ENCODE data around the gene KIAA0753.
A peak's percentile ranks its signal among the peaks of the same experiment; 100 is the strongest.
"Not testable (repeated sequence)": the region's sequence is repeated elsewhere in the genome, so short reads cannot be mapped to it uniquely, and the experiment has no call there.

Gene KIAA0753

DNA sequence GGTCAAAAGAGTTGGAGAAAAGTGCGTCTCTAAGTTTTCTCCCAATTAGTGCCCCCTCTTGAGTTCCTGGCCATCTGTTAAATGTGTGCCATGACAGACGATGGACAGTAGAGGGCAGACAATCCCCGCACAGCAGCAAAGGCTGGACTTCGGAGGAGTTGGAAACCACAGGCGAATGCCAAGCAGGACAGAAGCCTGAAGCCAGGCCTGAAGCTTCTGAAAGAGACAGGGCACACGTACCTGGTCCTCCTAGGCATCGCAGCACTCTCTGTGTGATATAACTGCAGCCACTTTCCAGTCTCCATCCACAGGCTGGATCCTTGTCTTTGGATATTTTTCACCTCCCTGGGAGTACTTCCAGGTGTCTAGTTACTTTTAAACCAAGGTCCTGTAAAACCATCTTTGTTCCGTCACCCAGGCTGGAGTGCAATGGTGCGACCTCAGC lies 25.6 kb upstream of the KIAA0753 start:
- TF ChIP-seq CTCF (IDR thresholded peaks at IDR 0.05; ENCODE audit: extremely low read depth, insufficient read depth, missing control alignments) = peak; percentile 95
- in situ Hi-C loops (cut with MboI; ENCODE audit: low pct_unique_long_range_greater_than_20kb, low sequenced_read_pairs, unreplicated experiment) = loop anchor here (10.0 to 25.0 kb wide), 2 partner anchors 171 to 339 kb away; partner anchors contain the start of gene TEKT1

DNA sequence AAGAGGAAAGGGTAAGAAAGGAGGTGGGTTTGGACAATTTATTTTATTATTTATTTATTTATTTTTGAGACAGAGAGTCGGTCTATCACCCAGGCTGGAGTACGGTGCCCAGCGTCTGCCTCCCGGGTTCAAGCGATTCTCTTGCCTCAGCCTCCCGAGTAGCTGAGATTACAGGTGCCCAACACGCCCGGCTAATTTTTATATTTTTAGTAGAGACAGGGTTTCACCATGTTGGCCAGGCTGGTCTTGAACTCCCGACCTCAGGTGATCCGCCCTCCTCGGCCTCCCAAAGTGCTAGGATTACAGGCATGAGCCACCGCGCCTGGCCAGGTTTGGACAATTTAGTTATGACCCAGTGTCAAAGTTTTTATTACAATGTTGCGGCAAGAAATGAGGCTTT lies 22.7 kb upstream of the KIAA0753 start:
- not testable (repeated sequence) for DNase-seq (ENCODE audit: low spot score)
- in situ Hi-C loops (cut with MboI; ENCODE audit: low pct_unique_long_range_greater_than_20kb, low sequenced_read_pairs, unreplicated experiment) = loop anchor here (10.0 to 25.0 kb wide), 2 partner anchors 174 to 342 kb away; partner anchors contain the start of gene TEKT1

More for the DNA sequence above, 25.6 kb upstream of the KIAA0753 start:
- DNase-seq (ENCODE audit: low spot score) = peak; percentile 78

DNA sequence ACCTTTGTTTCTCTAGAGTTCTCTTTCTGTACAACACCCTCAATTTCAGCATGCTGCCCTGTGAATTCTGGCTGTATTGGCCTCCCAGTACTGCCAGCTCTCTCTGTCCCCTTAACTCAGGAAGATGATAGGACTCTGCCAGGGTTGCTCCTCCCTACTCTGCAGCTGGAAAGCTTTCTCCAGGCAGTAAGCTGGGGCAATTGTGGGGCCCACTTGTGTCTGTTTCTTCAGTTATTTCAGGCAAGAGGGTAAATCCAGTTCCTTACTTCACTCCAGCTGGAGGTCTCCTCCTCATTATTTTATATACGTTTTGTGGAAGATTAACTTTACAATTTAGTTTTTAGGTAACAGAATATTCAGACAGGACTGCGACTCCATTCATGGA lies 20.9 kb upstream of the KIAA0753 start:
- DNase-seq (ENCODE audit: low spot score) = no peak
- in situ Hi-C loops (cut with MboI; ENCODE audit: low pct_unique_long_range_greater_than_20kb, low sequenced_read_pairs, unreplicated experiment) = loop anchor here (10.0 to 25.0 kb wide), 2 partner anchors 176 to 343 kb away; partner anchors contain the start of gene TEKT1
- TF ChIP-seq CTCF (IDR thresholded peaks at IDR 0.05; ENCODE audit: extremely low read depth, insufficient read depth, missing control alignments) = no peak

DNA sequence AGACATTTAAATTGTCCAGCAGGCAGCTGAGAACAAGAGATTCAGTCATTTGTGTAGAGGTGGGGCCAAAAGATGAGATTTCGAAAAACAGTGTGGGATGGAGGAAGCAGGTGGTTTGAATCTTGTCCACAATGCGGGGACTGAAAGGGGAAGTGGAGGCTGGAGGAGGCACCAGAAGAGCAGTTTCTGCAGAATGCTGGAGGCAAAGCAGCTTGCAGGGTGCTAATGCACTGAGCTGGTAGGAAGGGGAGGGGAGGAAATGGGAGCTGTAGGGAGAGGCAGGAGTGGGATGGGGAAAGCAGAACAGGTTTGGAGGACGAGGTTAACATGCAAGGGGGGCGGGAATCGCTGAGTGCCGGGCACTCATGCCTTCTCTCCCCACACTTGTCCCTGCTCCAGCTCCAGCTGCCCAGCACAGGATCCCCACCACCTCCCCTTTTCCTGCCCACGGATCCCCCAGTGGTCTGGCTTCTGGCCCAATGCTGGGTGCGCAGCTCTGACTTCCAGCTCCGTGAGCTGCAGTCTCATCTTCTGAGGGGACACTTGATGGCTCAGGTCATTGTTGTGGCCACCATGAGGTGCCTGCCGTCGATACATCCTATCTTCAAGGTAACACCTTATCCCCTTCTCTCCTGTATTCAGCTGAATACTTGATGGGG lies 20.4 kb upstream of the KIAA0753 start:
- no peak for TF ChIP-seq CTCF (IDR thresholded peaks at IDR 0.05; ENCODE audit: extremely low read depth, insufficient read depth, missing control alignments)

GRCh38 chr17:6660101-6660500 lies 19.6 kb upstream of the KIAA0753 start:
- DNase-seq (ENCODE audit: low spot score) = no peak
- in situ Hi-C loops (cut with MboI; ENCODE audit: low pct_unique_long_range_greater_than_20kb, low sequenced_read_pairs, unreplicated experiment) = loop anchor here (10.0 to 25.0 kb wide), 2 partner anchors 177 to 345 kb away; partner anchors contain the start of gene TEKT1
- no peak for TF ChIP-seq CTCF (IDR thresholded peaks at IDR 0.05; ENCODE audit: extremely low read depth, insufficient read depth, missing control alignments)

More for the DNA sequence above, 20.4 kb upstream of the KIAA0753 start:
- peak; percentile 70 for DNase-seq (ENCODE audit: low spot score)
- in situ Hi-C loops (cut with MboI; ENCODE audit: low pct_unique_long_range_greater_than_20kb, low sequenced_read_pairs, unreplicated experiment) = loop anchor here (10.0 to 25.0 kb wide), 2 partner anchors 176 to 344 kb away; partner anchors contain the start of gene TEKT1

DNA sequence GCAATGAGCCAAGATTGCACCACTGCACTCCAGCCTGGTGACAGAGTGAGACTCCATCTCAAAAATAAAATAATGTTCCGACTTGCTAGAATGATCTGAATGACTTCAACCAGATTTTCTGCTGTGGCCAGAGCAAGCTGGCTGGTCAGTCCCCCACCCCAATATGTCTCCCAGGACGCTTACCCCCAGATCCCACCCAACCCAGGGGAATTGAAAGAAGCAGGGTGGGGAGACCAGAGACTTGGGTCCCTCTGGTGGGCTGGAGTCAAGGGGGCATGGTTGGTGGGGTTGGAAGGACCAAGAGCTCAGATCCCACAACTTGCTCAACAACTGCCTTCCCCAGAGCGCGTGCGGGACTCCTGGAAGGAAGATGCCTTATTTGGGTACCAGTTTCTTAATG lies 17.9 kb upstream of the KIAA0753 start:
- not testable (repeated sequence) for DNase-seq (ENCODE audit: low spot score)
- in situ Hi-C loops (cut with MboI; ENCODE audit: low pct_unique_long_range_greater_than_20kb, low sequenced_read_pairs, unreplicated experiment) = loop anchor here (25.0 kb wide), 1 partner anchor 179 kb away; the partner anchor contains the start of gene TEKT1

DNA sequence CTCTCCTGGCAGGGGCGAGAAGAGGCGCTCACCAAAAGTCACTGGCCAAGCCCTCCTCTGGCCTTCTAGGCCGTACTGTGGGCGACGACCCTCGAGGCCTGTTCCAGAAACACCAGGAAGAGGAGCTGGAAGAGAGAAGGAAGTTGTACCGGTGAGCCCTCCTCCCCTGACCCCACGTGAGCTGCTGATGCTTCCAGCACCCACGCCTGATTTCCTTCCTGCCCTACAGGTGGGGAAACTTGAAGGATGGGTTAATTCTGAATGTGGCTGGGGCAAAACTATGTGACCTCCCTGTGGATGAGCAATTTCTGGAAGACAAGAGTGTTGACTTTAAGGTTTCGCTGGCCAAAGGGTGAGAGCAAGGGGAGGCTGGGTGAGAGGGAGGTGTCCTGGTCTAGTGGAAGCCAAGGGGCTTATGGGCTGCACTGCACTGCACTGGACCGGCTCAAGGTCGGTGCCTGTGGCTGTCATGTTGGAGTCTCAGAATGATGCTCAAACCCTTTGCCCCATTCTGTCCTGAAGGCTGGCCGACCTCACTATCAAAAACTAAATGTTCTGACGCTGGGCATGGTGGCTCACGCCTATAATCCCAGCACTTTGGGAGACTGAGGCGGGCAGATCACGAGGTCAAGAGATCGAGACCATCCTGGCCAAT lies 17.2 kb upstream of the KIAA0753 start:
- no peak for TF ChIP-seq CTCF (IDR thresholded peaks at IDR 0.05; ENCODE audit: extremely low read depth, insufficient read depth, missing control alignments)
- in situ Hi-C loops (cut with MboI; ENCODE audit: low pct_unique_long_range_greater_than_20kb, low sequenced_read_pairs, unreplicated experiment) = loop anchor here (25.0 kb wide), 1 partner anchor 180 kb away; the partner anchor contains the start of gene TEKT1
- DNase-seq (ENCODE audit: low spot score) = no peak

- DNase-seq (ENCODE audit: low spot score) = peak; percentile 45
- in situ Hi-C loops (cut with MboI; ENCODE audit: low pct_unique_long_range_greater_than_20kb, low sequenced_read_pairs, unreplicated experiment) = loop anchor here (25.0 kb wide), 1 partner anchor 180 kb away; the partner anchor contains the start of gene TEKT1
These were observed 16.5 kb upstream of the KIAA0753 start for GRCh38 chr17:6656797-6657632.

- not testable (repeated sequence) for DNase-seq (ENCODE audit: low spot score)
- in situ Hi-C loops (cut with MboI; ENCODE audit: low pct_unique_long_range_greater_than_20kb, low sequenced_read_pairs, unreplicated experiment) = loop anchor here (25.0 kb wide), 1 partner anchor 181 kb away; the partner anchor contains the start of gene TEKT1
These were observed 15.3 kb upstream of the KIAA0753 start for GRCh38 chr17:6655732-6656361.
